SU-DHL-6 (cell line): ENCODE results near the gene NEAT1.

Experiments used
- CTCF ChIP-seq: fragments of 200-600 bp; sonication (generic); IDR thresholded peaks from one replicate; pipeline ENCODE4 v1.5.1; 2017; ENCODE audit warnings: antibody characterized with exemption, mild to moderate bottlenecking, low read length, moderate library complexity; ENCODE audit not compliant: insufficient read depth, poor library complexity, severe bottlenecking
- EZH2phosphoT487 ChIP-seq: fragments of 200-600 bp; sonication (generic), shearing (Covaris generic); conservative IDR thresholded peaks from 2 replicates; pipeline ENCODE4 v1.6.1; 2018; ENCODE audit warnings: mild to moderate bottlenecking, antibody characterized with exemption, low read length, moderate library complexity, mixed read lengths

GRCh38 chr11:65479184-65480145, 56.9 kb downstream of the NEAT1 start:
- TF ChIP-seq CTCF = no peak
- TF ChIP-seq EZH2phosphoT487 = no peak
